Endothelial cell of umbilical vein (primary cell): ENCODE data around the gene SNX18. TPM values are rescaled to one million over a fixed set of nuclear protein-coding genes. Genes with fewer than 3 reads are reported as not detected.

Experiments
- BruUV-seq: library from RNA; stranded (reverse); fragments of 400-500 nt; replicated peaks from 2 replicates; lab custom pipeline; 2021; lab: Mats Ljungman, UMichigan
- CTCF ChIA-PET: fragments of 300-600, 350-600 bp; sonication (Branson Sonifier 250); formaldehyde crosslinking; loops from one replicate; lab custom pipeline; 2021; ENCODE audit warnings: antibody characterized with exemption, inconsistent platforms; lab: Charles Lee
- POLR2A ChIA-PET: fragments of 300-600, 350-600 bp; sonication (Branson Sonifier 250); formaldehyde crosslinking; loops from one replicate; lab custom pipeline; 2021; ENCODE audit warnings: antibody characterized with exemption, inconsistent platforms; lab: Charles Lee
- DNase-seq: peaks from one replicate; pipeline ENCODE4 v3.0.0-alpha.2; 2011; ENCODE audit warnings: low read depth, low spot score
- FAIRE-seq: peaks from 2 replicates; lab custom pipeline; 2011; peaks lifted over from hg19 to GRCh38; lab: Jason Lieb, UNC
- H2AFZ ChIP-seq: 2 replicates; pipeline ENCODE4 v1.6.0; 2012; ENCODE audit warnings: low read depth, low read length, control low read depth, inconsistent platforms
- H3K27ac ChIP-seq: 2 replicates; pipeline ENCODE4 v1.5.1; 2011; ENCODE audit warnings: low read depth, mild to moderate bottlenecking, control low read depth, low read length, moderate library complexity; ENCODE audit not compliant: insufficient read depth
- H3K27me3 ChIP-seq, 2 experiments: 2 replicates each; pipeline versions ENCODE4 v1.6.0 to v1.6.1; 2011; ENCODE audit warnings: low read length in 2 of 2, mixed read lengths in 1 of 2; ENCODE audit not compliant: control insufficient read depth in 2 of 2, insufficient read depth in 2 of 2
- H3K36me3 ChIP-seq, 2 experiments: 2 replicates in 1 of 2; 3 replicates in 1 of 2; pipeline ENCODE4 v1.5.1; 2011; ENCODE audit warnings: low read length in 2 of 2, mild to moderate bottlenecking in 1 of 2, moderate library complexity in 1 of 2; ENCODE audit not compliant: control insufficient read depth in 2 of 2, insufficient read depth in 2 of 2; ENCODE audit errors: extremely low read depth in 1 of 2
- H3K4me1 ChIP-seq: 3 replicates; pipeline ENCODE4 v1.5.1; 2011; ENCODE audit warnings: mild to moderate bottlenecking, low read length; ENCODE audit not compliant: control insufficient read depth, insufficient read depth; ENCODE audit errors: extremely low read depth
- H3K4me2 ChIP-seq: 2 replicates; pipeline ENCODE4 v1.6.1; 2011; ENCODE audit warnings: low read length, control low read depth, mixed read lengths; ENCODE audit not compliant: insufficient read depth
- H3K4me3 ChIP-seq, 3 experiments: fragments of 200-600 bp in 1 of 3; sonication (generic), shearing (Covaris generic) in 1 of 3; replicated peaks in 1 of 3; 2 replicates each; pipeline ENCODE4 v1.5.1; 2011 to 2016; ENCODE audit warnings: control low read depth in 3 of 3, low read length in 3 of 3, mild to moderate bottlenecking in 2 of 3, inconsistent platforms in 1 of 3, low read depth in 1 of 3, moderate library complexity in 1 of 3; ENCODE audit not compliant: insufficient read depth in 1 of 3
- H3K79me2 ChIP-seq: 2 replicates; pipeline ENCODE4 v1.6.0; 2012; ENCODE audit warnings: low read length, inconsistent platforms; ENCODE audit not compliant: control insufficient read depth, insufficient read depth
- H3K9ac ChIP-seq: replicated peaks from 2 replicates; pipeline ENCODE3; 2011; ENCODE audit warnings: low read length, control low read depth; ENCODE audit not compliant: insufficient read depth; ENCODE audit errors: extremely low read depth
- H3K9me1 ChIP-seq: replicated peaks from 3 replicates; pipeline ENCODE4 v1.6.0; 2011; ENCODE audit warnings: mild to moderate bottlenecking, low read length; ENCODE audit not compliant: control insufficient read depth, insufficient read depth; ENCODE audit errors: extremely low read depth
- H3K9me3 ChIP-seq: replicated peaks from 2 replicates; pipeline ENCODE4 v1.5.1; 2012; ENCODE audit warnings: low read length, inconsistent platforms; ENCODE audit not compliant: control insufficient read depth, insufficient read depth
- H4K20me1 ChIP-seq: replicated peaks from 2 replicates; pipeline ENCODE3; 2011; ENCODE audit warnings: mild to moderate bottlenecking, low read length; ENCODE audit not compliant: control insufficient read depth, insufficient read depth; ENCODE audit errors: extremely low read depth
- EZH2 ChIP-seq: IDR thresholded peaks from 2 replicates; pipeline ENCODE4 v1.6.1; 2012; ENCODE audit warnings: borderline replicate concordance, low read depth, mild to moderate bottlenecking, moderate library complexity, low read length, inconsistent platforms; ENCODE audit not compliant: severe bottlenecking
- FOS ChIP-seq: IDR thresholded peaks from 2 replicates; pipeline ENCODE4 v1.6.1; 2011; ENCODE audit warnings: mild to moderate bottlenecking, low read length, moderate library complexity, borderline replicate concordance; ENCODE audit not compliant: insufficient read depth
- GATA2 ChIP-seq: IDR thresholded peaks from 2 replicates; pipeline ENCODE4 v1.7.0; 2011; ENCODE audit warnings: low read depth, mild to moderate bottlenecking, moderate library complexity, mixed read lengths, low read length; ENCODE audit not compliant: insufficient read length, insufficient read depth
- MYC ChIP-seq: IDR thresholded peaks from one replicate; pipeline ENCODE4 v1.6.1; 2011; ENCODE audit warnings: mild to moderate bottlenecking, low read depth, low read length
- POLR2A ChIP-seq: IDR thresholded peaks from 2 replicates; pipeline ENCODE4 v1.6.1; 2012; ENCODE audit warnings: low read depth, mild to moderate bottlenecking, control low read depth, low read length
- POLR2AphosphoS5 ChIP-seq: IDR thresholded peaks from 2 replicates; pipeline ENCODE4 v1.6.1; 2012; ENCODE audit warnings: low read depth, mild to moderate bottlenecking, control low read depth, low read length, moderate library complexity; ENCODE audit not compliant: insufficient read depth
- dilution Hi-C: fragments of 300-500 bp; cut with MboI; formaldehyde crosslinking; loops from one replicate; pipeline ENCODE4 v1.15.0; 2019; ENCODE audit warnings: low sequenced_read_pairs; ENCODE audit not compliant: extremely low pct_ligation_motif_present
- intact Hi-C: fragments of 100-400 bp; cut with micrococcal nuclease; formaldehyde crosslinking; loops from one replicate; pipeline ENCODE4 v1.10.0; 2022
- polyA plus RNA-seq, 4 experiments: library from polyadenylated mRNA; depleted of rRNA in 3 of 4; stranded (reverse) in 3 of 4; unstranded in 1 of 4; fragments of >200 nt; gene quantifications; 2 replicates each; pipeline versions ENCODE4 v1.2.1 to v1.2.3, GENCODE V29; 2011 to 2012; ENCODE audit warnings: missing spikeins in 1 of 4
- total RNA-seq: library from RNA; stranded (reverse); gene quantifications from 2 replicates; pipeline ENCODE4 v1.2.3, GENCODE V29; 2021
- TF ChIP-seq, protein P1 (sequence below): IDR thresholded peaks from 2 replicates; pipeline ENCODE4 v1.6.1; 2011; ENCODE audit not compliant: insufficient read depth, insufficient read length
- TF ChIP-seq, protein P2 (sequence below), 2 donors: IDR thresholded peaks; 1 replicate in 1 of 2; 2 replicates in 1 of 2; pipeline ENCODE4 v1.5.1; 2011; ENCODE audit warnings: low read length in 2 of 2, mild to moderate bottlenecking in 2 of 2, moderate library complexity in 2 of 2, control low read depth in 1 of 2, inconsistent platforms in 1 of 2, low read depth in 1 of 2; ENCODE audit not compliant: insufficient read depth in 1 of 2; ENCODE audit errors: extremely low read depth in 1 of 2

SNX18 gene
- total and polyA plus RNA-seq, 2 donors (not counting 3 experiments of a cell fraction or from before 2014, with no cell fraction given) = 11.8 to 25.3 TPM

DNA sequence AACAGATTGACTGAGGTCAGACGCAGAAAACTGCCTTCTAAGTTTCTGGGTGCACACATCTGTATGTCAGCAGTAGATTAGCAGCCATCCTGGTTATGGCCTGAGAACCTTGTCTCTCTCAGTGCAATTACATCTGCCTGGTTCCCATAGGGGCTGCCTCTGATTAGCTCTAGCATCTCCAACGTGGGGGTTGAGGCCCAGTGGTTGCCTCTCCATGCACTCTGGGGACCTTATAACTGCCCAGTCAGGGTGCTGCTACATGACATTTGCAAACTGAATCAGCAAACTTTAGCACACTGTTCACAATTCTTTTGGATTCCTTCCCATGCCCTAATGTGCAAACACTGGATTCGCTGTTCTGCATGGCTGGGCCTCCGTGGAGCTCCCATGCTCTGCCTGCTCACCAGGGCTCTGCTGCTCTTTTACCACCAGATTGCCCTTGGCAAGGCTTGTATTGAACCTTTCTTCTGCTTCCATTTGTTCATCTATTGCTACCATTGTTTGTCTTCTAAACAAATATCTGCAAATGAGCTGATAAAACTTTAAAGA, 36.2 kb downstream of the SNX18 start:
- Histone ChIP-seq H3K9me1 (no peaks in the 10 kb centered on the region), H3K9ac (no peak overlapping the region), H3K9me3 (no peaks in the 10 kb centered on the region), H3K27ac (no peak overlapping the region), H3K4me3 (no peak overlapping the region), H3K79me2 (no peaks in the 10 kb centered on the region), H3K36me3 (peaks cover 0 to 3% of the 10 kb centered on the region in 2 experiments), H4K20me1 (no peaks in the 10 kb centered on the region), H2AFZ (no peak overlapping the region), H3K4me2 (no peak overlapping the region), H3K4me1 (peaks cover 26% of the 10 kb centered on the region), H3K27me3 (no peaks in the 10 kb centered on the region)
- intact Hi-C loops = no loop called here
- DNase-seq (no peak), FAIRE-seq (no peak)
- ChIA-PET CTCF (no interaction called here), POLR2A (interaction anchor here (0.6 kb wide), 1 partner anchor 978 kb away, joined by 3 read pairs; no protein-coding TSS in a partner anchor)
- TF ChIP-seq POLR2AphosphoS5 = no peak
- TF ChIP-seq POLR2A = no peak
- TF ChIP-seq GATA2 = no peak
- TF ChIP-seq MYC = no peak
- TF ChIP-seq, protein P1, sequence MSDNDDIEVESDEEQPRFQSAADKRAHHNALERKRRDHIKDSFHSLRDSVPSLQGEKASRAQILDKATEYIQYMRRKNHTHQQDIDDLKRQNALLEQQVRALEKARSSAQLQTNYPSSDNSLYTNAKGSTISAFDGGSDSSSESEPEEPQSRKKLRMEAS = no peak
- TF ChIP-seq FOS = no peak
- TF ChIP-seq EZH2 = no peak
- TF ChIP-seq, protein P2, sequence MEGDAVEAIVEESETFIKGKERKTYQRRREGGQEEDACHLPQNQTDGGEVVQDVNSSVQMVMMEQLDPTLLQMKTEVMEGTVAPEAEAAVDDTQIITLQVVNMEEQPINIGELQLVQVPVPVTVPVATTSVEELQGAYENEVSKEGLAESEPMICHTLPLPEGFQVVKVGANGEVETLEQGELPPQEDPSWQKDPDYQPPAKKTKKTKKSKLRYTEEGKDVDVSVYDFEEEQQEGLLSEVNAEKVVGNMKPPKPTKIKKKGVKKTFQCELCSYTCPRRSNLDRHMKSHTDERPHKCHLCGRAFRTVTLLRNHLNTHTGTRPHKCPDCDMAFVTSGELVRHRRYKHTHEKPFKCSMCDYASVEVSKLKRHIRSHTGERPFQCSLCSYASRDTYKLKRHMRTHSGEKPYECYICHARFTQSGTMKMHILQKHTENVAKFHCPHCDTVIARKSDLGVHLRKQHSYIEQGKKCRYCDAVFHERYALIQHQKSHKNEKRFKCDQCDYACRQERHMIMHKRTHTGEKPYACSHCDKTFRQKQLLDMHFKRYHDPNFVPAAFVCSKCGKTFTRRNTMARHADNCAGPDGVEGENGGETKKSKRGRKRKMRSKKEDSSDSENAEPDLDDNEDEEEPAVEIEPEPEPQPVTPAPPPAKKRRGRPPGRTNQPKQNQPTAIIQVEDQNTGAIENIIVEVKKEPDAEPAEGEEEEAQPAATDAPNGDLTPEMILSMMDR (IDR thresholded peaks at IDR 0.05; ENCODE audit: extremely low read depth in 1 of 2, insufficient read depth in 1 of 2, low read depth in 1 of 2, low read length in 2 of 2) = no peak
- dilution Hi-C loops = no loop called here
- no TSS peak for BruUV-seq
